ENCODE results near the gene GSC2.

The GSC2 gene, protein sequence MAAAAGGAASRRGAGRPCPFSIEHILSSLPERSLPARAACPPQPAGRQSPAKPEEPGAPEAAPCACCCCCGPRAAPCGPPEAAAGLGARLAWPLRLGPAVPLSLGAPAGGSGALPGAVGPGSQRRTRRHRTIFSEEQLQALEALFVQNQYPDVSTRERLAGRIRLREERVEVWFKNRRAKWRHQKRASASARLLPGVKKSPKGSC

DNA sequence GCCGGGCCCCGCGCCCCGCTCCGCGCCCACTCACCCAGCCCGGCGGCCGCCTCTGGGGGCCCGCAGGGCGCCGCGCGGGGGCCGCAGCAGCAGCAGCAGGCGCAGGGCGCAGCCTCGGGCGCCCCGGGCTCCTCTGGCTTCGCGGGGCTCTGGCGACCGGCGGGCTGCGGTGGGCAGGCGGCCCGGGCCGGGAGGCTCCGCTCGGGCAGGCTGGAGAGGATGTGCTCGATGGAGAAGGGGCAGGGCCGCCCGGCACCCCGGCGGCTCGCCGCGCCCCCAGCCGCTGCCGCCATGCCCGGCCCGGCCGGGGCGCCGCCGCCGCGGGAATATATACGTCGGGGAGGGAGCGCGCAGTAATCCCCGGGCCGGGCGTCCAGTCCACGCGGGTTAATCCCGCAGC is at the start of gene GSC2:
TSS of gene GSC2 (minus strand) at position 302 of the 400 bp plus-strand sequence. CDS start at position 293, 9 bp downstream.
- no peak for DNase-seq

GRCh38 chr22:19199479-19199878 is 49.4 kb upstream of the GSC2 start:
- no peak for DNase-seq

GRCh38 chr22:19197997-19198865 is 48.1 kb upstream of the GSC2 start:
- DNase-seq, result no peak

DNA sequence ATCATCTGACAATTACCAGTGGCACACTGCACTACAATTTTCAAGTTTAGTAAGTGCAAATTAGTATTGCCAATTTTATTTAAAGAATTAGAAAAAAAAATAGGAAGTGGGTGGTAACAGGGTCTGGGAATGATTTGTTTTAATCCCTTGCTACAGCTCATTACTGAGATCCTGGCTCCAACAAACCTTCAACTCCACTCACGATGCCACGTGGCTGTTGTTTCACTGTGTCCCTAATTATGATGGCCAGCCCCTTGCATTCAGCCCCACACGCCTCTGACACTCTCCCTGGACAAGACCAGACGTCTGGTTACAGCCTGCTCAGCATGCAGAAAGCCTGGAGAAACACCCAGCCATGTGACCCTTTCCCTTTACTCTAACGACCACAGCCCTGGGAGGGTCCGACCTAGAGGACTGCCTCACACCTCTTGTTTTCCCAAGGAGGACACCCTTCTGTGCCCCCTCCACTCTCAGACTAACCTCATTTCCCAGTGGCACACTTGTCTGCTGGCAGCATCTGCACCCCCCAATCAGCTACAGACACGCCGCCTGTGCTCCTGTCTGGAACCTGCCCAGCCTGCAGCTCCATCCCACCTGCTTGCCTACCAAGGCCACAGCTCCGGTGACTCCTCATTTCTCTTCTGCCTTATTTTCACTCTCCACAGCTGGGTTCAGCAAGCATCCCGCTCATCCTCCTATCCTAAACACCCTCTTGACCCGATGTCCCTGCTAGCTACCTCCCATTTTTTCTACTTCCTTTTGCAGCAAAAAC is 46.9 kb upstream of the GSC2 start:
- no peak for DNase-seq

- no peak for DNase-seq
These were observed 46.0 kb upstream of the GSC2 start for GRCh38 chr22:19195796-19196731.

GRCh38 chr22:19194766-19195536 is 44.9 kb upstream of the GSC2 start:
- no peak for DNase-seq

- DNase-seq, result no peak
These were observed 43.8 kb upstream of the GSC2 start for GRCh38 chr22:19193879-19194278.

DNA sequence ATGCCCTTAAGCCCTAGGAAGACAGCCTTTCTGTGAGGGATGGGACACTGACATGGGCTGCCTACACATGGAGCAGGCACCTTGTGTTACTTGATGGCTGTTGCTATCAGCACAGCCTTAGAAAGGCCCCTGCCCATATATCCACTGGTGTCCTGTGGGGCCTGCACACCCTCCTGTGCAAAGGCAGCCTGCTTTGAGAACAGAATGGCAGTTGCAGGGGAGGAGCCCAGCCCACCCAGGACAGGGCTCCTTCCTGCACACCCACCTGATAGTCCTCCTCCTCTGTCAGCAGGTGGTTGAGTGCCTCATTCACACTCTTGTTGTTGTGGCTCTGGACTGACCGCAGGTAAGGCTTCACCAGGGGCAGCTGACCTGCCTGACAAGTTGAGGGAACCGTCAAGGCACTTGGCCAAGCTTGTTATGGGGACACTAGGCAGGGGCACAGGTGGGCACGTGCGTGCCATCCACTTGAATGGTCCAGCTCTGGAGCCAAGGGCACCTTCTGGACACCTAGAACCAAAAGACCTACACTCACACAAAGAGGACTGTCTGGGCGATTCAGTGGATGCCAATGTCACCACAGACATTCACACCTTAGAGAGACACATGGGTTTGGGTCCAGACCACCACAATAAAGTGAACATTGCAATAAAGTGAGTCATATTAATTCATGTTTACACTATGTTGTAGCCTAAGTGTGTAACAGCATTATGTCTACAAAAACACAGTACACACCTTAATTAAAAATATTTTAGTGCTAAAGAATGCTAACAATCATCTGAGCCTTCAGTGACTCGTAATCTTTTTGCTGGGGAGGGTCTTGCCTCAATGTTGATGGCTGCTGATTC is 37.8 kb upstream of the GSC2 start:
- no peak for DNase-seq

GRCh38 chr22:19184276-19184997 is 34.3 kb upstream of the GSC2 start:
- no peak for DNase-seq

DNA sequence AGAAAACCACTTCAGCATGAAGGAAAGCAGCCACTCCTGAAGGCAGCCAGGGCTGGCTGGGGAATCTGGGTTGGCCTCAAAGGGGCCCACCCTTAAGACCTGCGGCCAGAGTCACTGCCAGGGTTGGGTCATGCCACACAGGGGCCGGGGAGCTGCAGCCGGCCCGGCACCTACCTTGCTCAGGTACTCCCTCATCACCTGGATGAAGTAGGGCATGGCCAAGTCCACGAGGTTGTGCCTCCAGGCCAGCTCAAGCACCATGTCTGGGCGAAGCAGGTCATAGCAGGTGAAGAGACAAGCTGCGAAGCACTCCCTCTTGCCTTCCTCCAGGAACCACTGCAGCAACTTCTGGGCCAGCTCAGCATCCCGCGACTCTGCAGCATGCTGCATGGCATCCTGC is 33.1 kb upstream of the GSC2 start:
- no peak for DNase-seq

DNA sequence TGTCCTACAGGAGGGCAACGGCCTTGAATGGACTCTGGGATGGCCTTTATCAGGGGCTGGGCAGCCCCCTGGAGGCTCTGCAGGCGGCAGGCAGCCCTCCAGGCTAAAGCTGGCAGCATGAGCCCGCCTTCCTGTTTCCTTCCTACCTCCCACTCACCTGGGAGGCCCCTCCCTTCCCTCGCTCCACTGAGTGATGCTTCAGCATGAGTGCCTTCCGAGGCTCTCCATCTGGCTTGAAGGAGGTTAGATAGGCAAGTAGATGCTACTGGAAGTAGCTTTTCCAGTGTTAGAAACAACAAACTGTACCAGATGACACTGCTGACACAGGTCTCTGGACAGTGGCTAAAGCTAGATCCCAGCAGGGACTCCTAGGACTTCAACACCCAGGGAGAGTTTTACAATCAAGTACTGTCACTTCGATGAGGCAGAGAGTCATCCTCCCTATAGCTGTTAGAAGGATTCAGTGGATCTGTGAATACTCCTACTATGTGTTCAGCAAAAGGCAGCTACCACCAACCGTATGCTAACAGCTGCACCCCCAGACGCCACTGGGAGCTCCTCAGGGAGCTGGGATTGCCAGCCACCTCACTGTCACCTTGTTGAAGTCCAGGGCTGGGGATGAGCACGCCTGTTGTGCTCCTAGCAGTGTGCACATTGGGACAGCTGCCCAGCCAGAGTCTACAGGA is 32.5 kb upstream of the GSC2 start:
- no peak for DNase-seq

- no peak for DNase-seq
These were observed 31.8 kb upstream of the GSC2 start for GRCh38 chr22:19181786-19182471.

- DNase-seq, result no peak
These were observed 30.8 kb upstream of the GSC2 start for GRCh38 chr22:19180740-19181410.

DNA sequence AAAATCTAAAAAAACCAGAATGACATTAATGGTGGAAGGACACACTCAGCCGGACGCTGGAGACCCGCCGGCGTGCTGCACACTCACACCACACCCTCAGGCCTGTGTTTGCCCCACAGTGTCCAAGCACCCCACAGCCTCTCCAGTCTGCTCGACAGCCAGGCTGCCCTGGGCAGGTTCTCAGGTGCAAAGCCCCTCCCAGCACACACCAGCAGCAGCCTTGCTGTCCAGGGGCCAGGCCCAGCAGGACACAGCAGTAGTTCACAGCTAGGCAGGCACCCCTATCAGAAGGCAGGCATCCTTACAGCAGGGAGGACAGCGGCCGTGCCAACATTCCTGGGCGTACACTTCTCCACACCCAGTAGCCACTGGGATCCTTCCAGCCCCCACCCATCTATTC is 30.1 kb upstream of the GSC2 start:
- DNase-seq, result no peak

DNA sequence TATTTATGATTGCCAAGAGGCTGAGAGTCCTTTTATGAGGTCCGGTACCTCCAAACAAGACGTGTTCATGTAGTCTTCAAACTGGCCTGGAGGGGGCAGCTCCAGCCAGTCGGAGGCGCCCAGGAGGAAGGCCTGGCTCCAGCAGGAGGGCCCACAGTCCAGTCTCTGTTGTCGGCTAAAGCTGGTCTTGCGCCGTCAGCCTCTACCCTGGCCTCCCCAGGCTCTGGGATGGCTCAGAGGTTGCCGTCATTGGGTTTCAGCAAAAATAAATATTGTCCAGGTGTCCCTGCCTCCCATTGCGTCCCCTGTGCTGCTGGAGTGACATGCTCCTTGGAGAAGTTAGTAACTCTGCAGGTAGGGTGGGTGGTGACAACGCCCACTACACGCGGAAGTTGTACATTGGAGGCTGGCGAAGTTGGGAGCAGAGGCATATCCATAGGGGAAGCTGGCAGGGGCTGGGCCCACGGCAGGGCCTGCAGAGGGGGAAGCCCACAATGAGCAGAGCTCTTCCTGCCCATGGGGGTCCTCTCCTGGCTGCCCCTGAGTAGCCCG is 29.5 kb upstream of the GSC2 start:
- peak in 1 of 2 donors; percentile 34 for DNase-seq

GRCh38 chr22:19178657-19179496 is 28.8 kb upstream of the GSC2 start, which contains the start of gene SLC25A1:
SLC25A1 (minus strand) TSS chr22:19178736; CDS start chr22:19178673, 63 bp downstream.
- peak; percentile 87 to 92 for DNase-seq
